NB4 (cell line): ENCODE results near the gene IL10.

ENCODE experiments used
- CTCF ChIP-seq: IDR thresholded peaks from one replicate; pipeline ENCODE4 v1.5.1; 2012; ENCODE audit warnings: low read depth, low read length
- MYC ChIP-seq: IDR thresholded peaks from 2 replicates; pipeline ENCODE4 v1.6.1; 2011; ENCODE audit warnings: low read depth, low read length
- POLR2A ChIP-seq: IDR thresholded peaks from 2 replicates; pipeline ENCODE4 v1.6.1; 2011; ENCODE audit warnings: mild to moderate bottlenecking; ENCODE audit not compliant: insufficient read length; ENCODE audit errors: extremely low read depth

- no peak for TF ChIP-seq POLR2A
- no peak for TF ChIP-seq CTCF
- TF ChIP-seq MYC, result peak; percentile 22; the same call in 1 of the 2 replicates
Observed at GRCh38 chr1:206739411-206740076, 32.8 kb downstream of the IL10 start.
